SK-N-SH treated with all-trans-retinoic acid at 6 μM for 48 hours (cell line): ENCODE measurements around the gene MS4A4A.
"Not testable (repeated sequence)": the region's sequence is repeated elsewhere in the genome, so short reads cannot be mapped to it uniquely, and the experiment has no call there.

Experiments
- ATAC-seq: fragments of 200-7000 bp; cut with Tn5 transposase; 3 replicates; pipeline ENCODE4 v1.9.1; 2020; ENCODE audit warnings: mild to moderate bottlenecking, moderate library complexity
- ARNTL ChIP-seq: fragments of 450-650 bp; formaldehyde crosslinking; IDR thresholded peaks from 2 replicates; pipeline ENCODE4 v1.5.0; 2020; ENCODE audit warnings: low read depth, mild to moderate bottlenecking, moderate library complexity, borderline replicate concordance
- BACH2 ChIP-seq: fragments of 250-450 bp; sonication (Bioruptor Pico); IDR thresholded peaks from 2 replicates; pipeline ENCODE4 v1.9.0; 2021; ENCODE audit warnings: mild to moderate bottlenecking, borderline replicate concordance
- CREB5 ChIP-seq: fragments of 250-450 bp; sonication (Bioruptor Pico); IDR thresholded peaks from 2 replicates; pipeline ENCODE4 v1.5.1; 2020; ENCODE audit warnings: low read depth, mild to moderate bottlenecking, moderate library complexity
- CSDC2 ChIP-seq: fragments of 250-450 bp; sonication (Bioruptor Pico); IDR thresholded peaks from 2 replicates; pipeline ENCODE4 v1.5.0; 2020; ENCODE audit warnings: mild to moderate bottlenecking, moderate library complexity
- ESRRG ChIP-seq: fragments of 250-450 bp; sonication (Bioruptor Pico); IDR thresholded peaks from 2 replicates; pipeline ENCODE4 v1.6.1; 2021; ENCODE audit warnings: mild to moderate bottlenecking
- GLIS3 ChIP-seq: fragments of 250-450 bp; sonication (Bioruptor Pico); IDR thresholded peaks from 2 replicates; pipeline ENCODE4 v1.5.0; 2020; ENCODE audit warnings: mild to moderate bottlenecking, moderate library complexity
- OSR1 ChIP-seq: fragments of 250-450 bp; sonication (Bioruptor Pico); IDR thresholded peaks from 2 replicates; pipeline ENCODE4 v1.8.0; 2022; ENCODE audit warnings: moderate library complexity, mild to moderate bottlenecking, inconsistent platforms
- PATZ1 ChIP-seq: fragments of 250-450 bp; sonication (Bioruptor Pico); IDR thresholded peaks from 2 replicates; pipeline ENCODE4 v1.8.0; 2020; ENCODE audit warnings: mild to moderate bottlenecking, moderate library complexity, borderline replicate concordance
- PPARA ChIP-seq: fragments of 250-450 bp; sonication (Bioruptor Pico); IDR thresholded peaks from 2 replicates; pipeline ENCODE4 v1.5.0; 2020; ENCODE audit warnings: mild to moderate bottlenecking, borderline replicate concordance
- RARB ChIP-seq: fragments of 250-450 bp; sonication (Bioruptor Pico); IDR thresholded peaks from 2 replicates; pipeline ENCODE4 v1.8.0; 2021; ENCODE audit warnings: mild to moderate bottlenecking, moderate library complexity
- SNAI2 ChIP-seq: fragments of 250-450 bp; sonication (Bioruptor Pico); IDR thresholded peaks from 2 replicates; pipeline ENCODE4 v1.5.0; 2020; ENCODE audit warnings: mild to moderate bottlenecking, moderate library complexity
- TCF4 ChIP-seq: fragments of 250-450 bp; sonication (Bioruptor Pico); IDR thresholded peaks from 2 replicates; pipeline ENCODE4 v1.8.0; 2021; ENCODE audit warnings: mild to moderate bottlenecking, moderate library complexity, borderline replicate concordance
- TOX ChIP-seq: fragments of 250-450 bp; sonication (Bioruptor Pico); IDR thresholded peaks from 2 replicates; pipeline ENCODE4 v1.8.0; 2021; ENCODE audit warnings: mild to moderate bottlenecking, moderate library complexity, borderline replicate concordance
- ZC3H10 ChIP-seq: fragments of 250-450 bp; sonication (Bioruptor Pico); IDR thresholded peaks from 2 replicates; pipeline ENCODE4 v1.5.1; 2021; ENCODE audit warnings: mild to moderate bottlenecking, moderate library complexity
- ZNF565 ChIP-seq: fragments of 450-650 bp; formaldehyde crosslinking; conservative IDR thresholded peaks from 2 replicates; pipeline ENCODE4 v1.5.0; 2020; ENCODE audit warnings: low read depth, mild to moderate bottlenecking, moderate library complexity
- ZNF70 ChIP-seq: fragments of 450-650 bp; formaldehyde crosslinking; IDR thresholded peaks from 2 replicates; pipeline ENCODE4 v1.5.0; 2020; ENCODE audit warnings: mild to moderate bottlenecking, moderate library complexity
- ZNF8 ChIP-seq: fragments of 450-650 bp; formaldehyde crosslinking; IDR thresholded peaks from 2 replicates; pipeline ENCODE4 v1.5.0; 2020; ENCODE audit warnings: mild to moderate bottlenecking, moderate library complexity
- TF ChIP-seq, protein P1 (sequence below): fragments of 250-450 bp; sonication (Bioruptor Pico); IDR thresholded peaks from 2 replicates; pipeline ENCODE4 v1.5.0; 2020; ENCODE audit warnings: mild to moderate bottlenecking, moderate library complexity
- TF ChIP-seq, protein P2 (sequence below): fragments of 250-450 bp; sonication (Bioruptor Pico); IDR thresholded peaks from 2 replicates; pipeline ENCODE4 v1.5.1; 2021; ENCODE audit warnings: mild to moderate bottlenecking, moderate library complexity

Gene MS4A4A

GRCh38 chr11:60282286-60282685, 1.8 kb downstream of the MS4A4A start (continued):
- no peak for TF ChIP-seq PATZ1 (CRISPR knock-in tag)
- no peak for TF ChIP-seq GLIS3 (CRISPR knock-in tag)
- no peak for TF ChIP-seq RARB
- TF ChIP-seq SNAI2, result no peak
- TF ChIP-seq PPARA (CRISPR knock-in tag), result no peak
- TF ChIP-seq BACH2 (CRISPR knock-in tag), result no peak

- ATAC-seq, result not testable (repeated sequence)
Measured at GRCh38 chr11:60285411-60286126, 5.1 kb downstream of the MS4A4A start.

DNA sequence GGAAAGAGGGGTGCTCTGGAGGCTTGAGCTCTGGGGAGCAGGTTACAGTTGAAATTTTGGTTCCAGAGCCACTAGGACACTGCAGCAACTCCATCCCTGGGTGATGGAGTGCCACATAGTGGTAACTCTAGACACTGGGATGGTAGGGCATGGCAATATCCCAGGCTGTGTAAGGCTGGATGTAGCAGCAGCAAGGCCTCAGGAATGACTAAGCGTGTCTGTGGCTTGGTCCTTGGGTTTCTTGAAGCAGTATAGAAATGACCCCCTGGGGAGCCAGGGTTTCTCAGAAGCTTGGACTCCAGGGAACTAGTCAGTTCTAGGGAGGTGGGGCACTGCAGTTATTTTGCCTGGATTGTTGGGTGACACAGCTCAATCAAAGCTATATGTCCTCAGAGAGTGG, 8.1 kb downstream of the MS4A4A start:
- TF ChIP-seq PATZ1 (CRISPR knock-in tag) (no peak), ZC3H10 (no peak), CSDC2 (CRISPR knock-in tag) (no peak), SNAI2 (no peak), ZNF70 (CRISPR knock-in tag) (no peak), GLIS3 (CRISPR knock-in tag) (no peak), TOX (CRISPR knock-in tag) (no peak), OSR1 (CRISPR knock-in tag) (no peak)
- TF ChIP-seq, protein P1, sequence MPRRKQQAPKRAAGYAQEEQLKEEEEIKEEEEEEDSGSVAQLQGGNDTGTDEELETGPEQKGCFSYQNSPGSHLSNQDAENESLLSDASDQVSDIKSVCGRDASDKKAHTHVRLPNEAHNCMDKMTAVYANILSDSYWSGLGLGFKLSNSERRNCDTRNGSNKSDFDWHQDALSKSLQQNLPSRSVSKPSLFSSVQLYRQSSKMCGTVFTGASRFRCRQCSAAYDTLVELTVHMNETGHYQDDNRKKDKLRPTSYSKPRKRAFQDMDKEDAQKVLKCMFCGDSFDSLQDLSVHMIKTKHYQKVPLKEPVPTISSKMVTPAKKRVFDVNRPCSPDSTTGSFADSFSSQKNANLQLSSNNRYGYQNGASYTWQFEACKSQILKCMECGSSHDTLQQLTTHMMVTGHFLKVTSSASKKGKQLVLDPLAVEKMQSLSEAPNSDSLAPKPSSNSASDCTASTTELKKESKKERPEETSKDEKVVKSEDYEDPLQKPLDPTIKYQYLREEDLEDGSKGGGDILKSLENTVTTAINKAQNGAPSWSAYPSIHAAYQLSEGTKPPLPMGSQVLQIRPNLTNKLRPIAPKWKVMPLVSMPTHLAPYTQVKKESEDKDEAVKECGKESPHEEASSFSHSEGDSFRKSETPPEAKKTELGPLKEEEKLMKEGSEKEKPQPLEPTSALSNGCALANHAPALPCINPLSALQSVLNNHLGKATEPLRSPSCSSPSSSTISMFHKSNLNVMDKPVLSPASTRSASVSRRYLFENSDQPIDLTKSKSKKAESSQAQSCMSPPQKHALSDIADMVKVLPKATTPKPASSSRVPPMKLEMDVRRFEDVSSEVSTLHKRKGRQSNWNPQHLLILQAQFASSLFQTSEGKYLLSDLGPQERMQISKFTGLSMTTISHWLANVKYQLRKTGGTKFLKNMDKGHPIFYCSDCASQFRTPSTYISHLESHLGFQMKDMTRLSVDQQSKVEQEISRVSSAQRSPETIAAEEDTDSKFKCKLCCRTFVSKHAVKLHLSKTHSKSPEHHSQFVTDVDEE (CRISPR knock-in tag), result no peak
- no peak for ATAC-seq

- TF ChIP-seq SNAI2, result no peak
- no peak for TF ChIP-seq ZNF70 (CRISPR knock-in tag)
- TF ChIP-seq CREB5 (CRISPR knock-in tag), result no peak
- no peak for TF ChIP-seq OSR1 (CRISPR knock-in tag)
- TF ChIP-seq GLIS3 (CRISPR knock-in tag), result no peak
- no peak for TF ChIP-seq PPARA (CRISPR knock-in tag)
- no peak for TF ChIP-seq TOX (CRISPR knock-in tag)
- no peak for TF ChIP-seq TCF4 (CRISPR knock-in tag)
- no peak for ATAC-seq
Measured at GRCh38 chr11:60292145-60292544, 11.7 kb downstream of the MS4A4A start.

- no peak for TF ChIP-seq ZC3H10
- TF ChIP-seq OSR1 (CRISPR knock-in tag), result no peak
- TF ChIP-seq RARB, result no peak
- TF ChIP-seq, protein P2, sequence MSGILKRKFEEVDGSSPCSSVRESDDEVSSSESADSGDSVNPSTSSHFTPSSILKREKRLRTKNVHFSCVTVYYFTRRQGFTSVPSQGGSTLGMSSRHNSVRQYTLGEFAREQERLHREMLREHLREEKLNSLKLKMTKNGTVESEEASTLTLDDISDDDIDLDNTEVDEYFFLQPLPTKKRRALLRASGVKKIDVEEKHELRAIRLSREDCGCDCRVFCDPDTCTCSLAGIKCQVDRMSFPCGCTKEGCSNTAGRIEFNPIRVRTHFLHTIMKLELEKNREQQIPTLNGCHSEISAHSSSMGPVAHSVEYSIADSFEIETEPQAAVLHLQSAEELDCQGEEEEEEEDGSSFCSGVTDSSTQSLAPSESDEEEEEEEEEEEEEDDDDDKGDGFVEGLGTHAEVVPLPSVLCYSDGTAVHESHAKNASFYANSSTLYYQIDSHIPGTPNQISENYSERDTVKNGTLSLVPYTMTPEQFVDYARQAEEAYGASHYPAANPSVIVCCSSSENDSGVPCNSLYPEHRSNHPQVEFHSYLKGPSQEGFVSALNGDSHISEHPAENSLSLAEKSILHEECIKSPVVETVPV, result no peak
- no peak for TF ChIP-seq ZNF8
- no peak for TF ChIP-seq ZNF565
- no peak for TF ChIP-seq PPARA (CRISPR knock-in tag)
- no peak for TF ChIP-seq CSDC2 (CRISPR knock-in tag)
- TF ChIP-seq ESRRG (CRISPR knock-in tag), result no peak
- TF ChIP-seq ARNTL (CRISPR knock-in tag), result no peak
- no peak for TF ChIP-seq TCF4 (CRISPR knock-in tag)
- no peak for ATAC-seq
Measured at GRCh38 chr11:60301178-60301577, 20.7 kb downstream of the MS4A4A start.

- ATAC-seq, result not testable (repeated sequence)
Measured at GRCh38 chr11:60301884-60302283, 21.4 kb downstream of the MS4A4A start.
